Gastrocnemius medialis (tissue), 4 donors: ENCODE measurements around the gene MAD2L2.

Experiments
- POLR2A ChIP-seq, 2 donors: fragments of 450-650 bp; IDR thresholded peaks; one replicate each; pipeline ENCODE4 v1.6.1; 2017; ENCODE audit warnings: antibody characterized with exemption in 2 of 2, mild to moderate bottlenecking in 2 of 2, moderate library complexity in 2 of 2
- TF ChIP-seq, protein P1 (sequence below), 5 experiments: fragments of 450-650 bp in 3 of 5; fragments of 200-600 bp in 2 of 5; sonication (generic) in 2 of 5; IDR thresholded peaks in 4 of 5; conservative IDR thresholded peaks in 1 of 5; 1 replicate in 4 of 5; 2 replicates in 1 of 5; pipeline ENCODE4 v1.5.1; 2016 to 2019; ENCODE audit warnings: antibody characterized with exemption in 5 of 5, mild to moderate bottlenecking in 3 of 5, moderate library complexity in 3 of 5

DNA sequence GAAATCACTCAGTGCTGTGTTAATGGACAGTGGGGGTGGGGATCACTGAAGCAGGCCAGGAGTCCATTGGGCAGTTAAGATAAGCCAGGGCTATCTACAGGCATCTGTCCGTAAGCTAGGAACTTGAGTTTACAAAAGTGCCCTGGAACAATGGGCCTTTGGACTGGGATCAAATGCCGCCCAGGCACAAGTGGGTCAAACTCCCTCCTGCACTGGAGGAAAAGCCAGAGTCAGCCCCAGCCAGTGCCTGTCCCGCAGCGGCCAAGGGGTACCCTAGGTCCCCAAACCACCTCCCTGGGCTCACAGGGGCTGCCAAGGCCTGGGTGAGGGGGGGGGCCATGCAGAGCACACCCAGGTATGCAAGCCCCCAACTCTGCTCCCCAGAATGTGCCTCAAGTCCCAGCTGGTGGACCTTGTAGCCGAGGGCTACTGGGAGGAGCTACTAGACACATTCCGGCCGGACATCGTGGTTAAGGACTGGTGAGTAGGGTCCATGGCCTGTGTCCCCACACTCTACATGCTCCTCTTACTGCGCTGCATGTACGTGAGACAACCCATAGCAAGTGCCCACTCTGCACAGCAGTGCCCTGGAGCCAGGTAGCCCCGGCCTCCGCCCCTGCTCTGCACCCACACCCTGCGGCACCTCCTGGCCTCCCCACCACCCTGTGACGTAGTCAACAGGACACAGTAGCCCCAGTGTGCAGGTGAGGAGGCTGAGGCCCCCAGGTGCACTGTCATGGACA lies 9.2 kb downstream of the MAD2L2 start:
- TF ChIP-seq, protein P1, sequence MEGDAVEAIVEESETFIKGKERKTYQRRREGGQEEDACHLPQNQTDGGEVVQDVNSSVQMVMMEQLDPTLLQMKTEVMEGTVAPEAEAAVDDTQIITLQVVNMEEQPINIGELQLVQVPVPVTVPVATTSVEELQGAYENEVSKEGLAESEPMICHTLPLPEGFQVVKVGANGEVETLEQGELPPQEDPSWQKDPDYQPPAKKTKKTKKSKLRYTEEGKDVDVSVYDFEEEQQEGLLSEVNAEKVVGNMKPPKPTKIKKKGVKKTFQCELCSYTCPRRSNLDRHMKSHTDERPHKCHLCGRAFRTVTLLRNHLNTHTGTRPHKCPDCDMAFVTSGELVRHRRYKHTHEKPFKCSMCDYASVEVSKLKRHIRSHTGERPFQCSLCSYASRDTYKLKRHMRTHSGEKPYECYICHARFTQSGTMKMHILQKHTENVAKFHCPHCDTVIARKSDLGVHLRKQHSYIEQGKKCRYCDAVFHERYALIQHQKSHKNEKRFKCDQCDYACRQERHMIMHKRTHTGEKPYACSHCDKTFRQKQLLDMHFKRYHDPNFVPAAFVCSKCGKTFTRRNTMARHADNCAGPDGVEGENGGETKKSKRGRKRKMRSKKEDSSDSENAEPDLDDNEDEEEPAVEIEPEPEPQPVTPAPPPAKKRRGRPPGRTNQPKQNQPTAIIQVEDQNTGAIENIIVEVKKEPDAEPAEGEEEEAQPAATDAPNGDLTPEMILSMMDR (IDR thresholded peaks at IDR 0.05 in 4 of 5, conservative IDR thresholded peaks at IDR 0.05 in 1 of 5) = no peak
- TF ChIP-seq POLR2A (IDR thresholded peaks at IDR 0.05) = no peak
